GM19238 (cell line): ENCODE measurements around the gene MARCHF3.
A peak's percentile ranks its signal among the peaks of the same experiment; 100 is the strongest.

ENCODE experiments used
- DNase-seq: peaks from one replicate; pipeline ENCODE4 v3.0.0; 2011; ENCODE audit warnings: low spot score; ENCODE audit not compliant: insufficient read length

The MARCHF3 gene

DNA sequence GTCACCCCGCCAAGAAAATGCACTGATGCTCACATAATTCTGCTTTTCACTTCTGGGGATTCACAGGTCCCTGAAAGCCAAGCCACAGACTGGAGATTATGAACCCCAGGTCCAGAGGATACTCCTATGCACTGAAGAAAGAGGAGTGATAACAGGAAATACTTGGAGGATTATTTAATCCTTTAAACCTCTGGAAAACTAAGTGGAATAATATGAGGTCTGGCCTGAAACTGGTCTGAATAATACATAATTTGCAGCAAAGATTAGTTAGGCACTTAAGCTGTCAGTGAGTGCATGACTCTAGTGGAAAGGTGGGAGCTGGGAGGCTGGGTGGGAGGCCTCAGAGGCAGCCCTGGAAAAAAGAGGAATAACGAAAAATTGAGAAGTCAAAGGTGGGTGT, 45.7 kb downstream of the MARCHF3 start:
- no peak for DNase-seq

DNA sequence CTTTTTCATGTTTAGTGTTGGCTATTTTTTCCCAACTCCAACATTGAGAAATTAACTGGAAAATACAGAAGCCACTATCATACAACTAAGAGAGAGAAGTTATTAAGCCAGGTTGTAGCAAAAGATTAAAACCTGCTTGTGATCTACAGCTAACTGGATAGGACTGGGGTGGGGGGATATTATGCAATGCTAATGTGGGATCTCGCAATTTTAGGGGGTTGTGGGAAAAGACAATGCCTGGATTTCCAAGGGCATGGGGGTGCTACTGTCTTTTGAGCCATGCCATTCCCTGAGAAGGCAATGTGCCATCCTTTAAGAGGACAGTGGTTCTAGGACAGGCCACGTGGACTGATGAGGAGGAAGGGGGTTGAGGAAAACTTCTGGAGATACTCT, 46.5 kb downstream of the MARCHF3 start:
- DNase-seq = no peak

DNA sequence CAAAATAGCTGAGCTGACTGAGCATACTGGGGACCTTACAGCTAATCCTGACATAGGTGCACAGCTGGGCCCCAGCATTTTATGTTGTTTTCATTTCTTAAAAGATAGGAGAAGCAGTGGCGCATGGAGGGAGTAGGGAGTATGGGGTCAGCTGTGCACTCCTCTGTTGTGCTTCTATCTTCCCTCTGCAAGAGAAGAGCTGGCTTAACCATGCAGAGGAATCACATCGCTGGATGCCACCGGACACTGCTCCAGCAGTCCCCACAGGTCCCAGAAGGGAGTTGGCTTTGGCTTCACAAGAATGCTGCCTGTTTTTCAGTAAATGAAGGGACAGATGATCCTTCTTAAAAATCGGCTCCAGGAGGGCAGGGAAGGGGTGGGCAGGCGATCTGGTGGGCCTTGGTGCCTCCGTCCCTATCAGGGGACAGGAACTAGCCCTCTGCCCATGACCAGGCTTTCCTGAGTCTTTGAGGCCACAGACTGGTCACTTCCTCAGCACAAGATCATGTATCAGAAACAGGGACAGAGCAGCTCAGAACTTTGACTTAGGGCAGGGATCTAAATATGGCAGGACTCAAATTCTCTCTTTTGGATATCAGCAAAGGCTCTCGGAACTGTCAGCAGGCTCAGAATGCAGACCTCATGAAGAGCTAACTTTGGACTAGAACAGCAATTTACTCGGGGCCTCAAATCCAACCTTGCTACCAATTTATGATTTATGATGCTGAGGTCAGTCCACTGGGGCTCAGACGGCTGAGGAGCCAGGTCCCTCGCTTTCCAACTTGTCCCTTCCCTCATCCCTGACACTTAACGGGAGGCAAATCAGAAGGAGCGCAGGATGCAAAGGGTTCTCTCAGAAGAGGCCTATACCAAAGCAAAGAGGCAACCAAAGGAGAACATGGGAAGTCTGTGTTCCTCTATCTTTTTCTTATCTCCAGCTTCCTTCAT, 47.2 kb downstream of the MARCHF3 start:
- no peak for DNase-seq

DNA sequence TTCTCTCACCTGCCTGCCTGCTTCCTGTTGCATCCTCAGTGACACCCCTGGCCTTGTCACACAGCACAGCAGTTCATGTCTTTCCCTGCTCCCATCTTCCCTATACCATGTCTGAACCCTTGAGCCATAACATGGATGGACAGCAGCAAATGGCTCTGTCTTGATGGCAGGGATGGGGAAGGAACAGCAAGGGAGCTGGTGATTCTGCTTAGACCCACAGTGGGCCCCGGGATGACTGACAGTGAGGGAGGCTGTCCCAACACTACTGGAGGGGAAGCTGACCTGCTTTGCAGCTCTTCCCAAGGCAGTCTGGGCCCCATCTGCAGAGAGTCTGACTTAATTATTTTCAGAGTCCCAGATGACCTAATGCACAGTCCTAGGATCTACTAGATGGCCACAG, 48.2 kb downstream of the MARCHF3 start:
- DNase-seq = no peak

GRCh38 chr5:126981701-126982100, 48.7 kb downstream of the MARCHF3 start:
- no peak for DNase-seq

DNA sequence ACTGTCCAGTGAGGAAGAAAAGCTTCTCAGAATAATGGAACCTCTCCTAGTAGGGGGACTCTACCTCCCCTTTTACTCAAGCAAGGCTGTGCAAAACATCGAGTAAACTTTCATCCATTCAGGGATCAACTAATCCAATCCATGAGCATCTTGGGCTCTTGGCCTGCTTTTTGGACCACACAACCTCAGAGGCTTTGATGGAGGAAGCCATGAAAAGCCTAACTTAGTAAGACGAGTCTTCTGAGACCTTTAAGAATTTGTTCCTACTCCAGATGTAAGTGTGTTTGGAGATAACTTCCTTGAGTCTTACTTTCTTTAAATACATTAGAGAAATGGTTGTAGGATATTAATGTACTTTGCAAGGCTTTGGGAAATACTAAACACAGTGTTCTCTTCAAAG, 49.1 kb downstream of the MARCHF3 start:
- DNase-seq = no peak

- DNase-seq = no peak
Observed at GRCh38 chr5:126978258-126978657, 52.1 kb downstream of the MARCHF3 start.

GRCh38 chr5:126976520-126977172, 53.7 kb downstream of the MARCHF3 start:
- no peak for DNase-seq

DNA sequence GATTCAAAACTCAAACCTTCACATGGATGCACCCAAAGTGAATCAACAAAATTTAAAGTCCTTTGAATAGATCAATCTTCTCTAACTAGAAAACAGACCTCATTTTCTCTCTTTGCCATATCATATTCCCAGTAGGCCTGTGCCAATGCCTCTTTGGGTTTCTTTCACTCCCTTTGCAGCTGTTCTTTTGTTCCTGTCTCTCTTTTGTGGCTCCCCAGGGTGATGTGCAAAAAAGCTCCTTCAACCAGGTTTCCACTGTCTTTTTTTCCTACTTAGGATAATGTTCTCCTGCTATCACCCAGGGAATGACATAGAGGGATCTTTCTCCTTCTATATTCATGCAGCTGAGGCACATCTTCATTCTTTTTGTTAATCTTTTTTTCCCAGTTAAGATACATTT, 54.6 kb downstream of the MARCHF3 start:
- DNase-seq = no peak

- no peak for DNase-seq
Observed at GRCh38 chr5:126973193-126973592, 57.2 kb downstream of the MARCHF3 start.

GRCh38 chr5:126972062-126972895, 58.1 kb downstream of the MARCHF3 start:
- peak; percentile 32 for DNase-seq

GRCh38 chr5:126971455-126972031, 58.8 kb downstream of the MARCHF3 start:
- no peak for DNase-seq

- DNase-seq = no peak
Observed at GRCh38 chr5:126970517-126971017, 59.8 kb downstream of the MARCHF3 start.

- DNase-seq = no peak
Observed at GRCh38 chr5:126969548-126969947, 60.8 kb downstream of the MARCHF3 start.

DNA sequence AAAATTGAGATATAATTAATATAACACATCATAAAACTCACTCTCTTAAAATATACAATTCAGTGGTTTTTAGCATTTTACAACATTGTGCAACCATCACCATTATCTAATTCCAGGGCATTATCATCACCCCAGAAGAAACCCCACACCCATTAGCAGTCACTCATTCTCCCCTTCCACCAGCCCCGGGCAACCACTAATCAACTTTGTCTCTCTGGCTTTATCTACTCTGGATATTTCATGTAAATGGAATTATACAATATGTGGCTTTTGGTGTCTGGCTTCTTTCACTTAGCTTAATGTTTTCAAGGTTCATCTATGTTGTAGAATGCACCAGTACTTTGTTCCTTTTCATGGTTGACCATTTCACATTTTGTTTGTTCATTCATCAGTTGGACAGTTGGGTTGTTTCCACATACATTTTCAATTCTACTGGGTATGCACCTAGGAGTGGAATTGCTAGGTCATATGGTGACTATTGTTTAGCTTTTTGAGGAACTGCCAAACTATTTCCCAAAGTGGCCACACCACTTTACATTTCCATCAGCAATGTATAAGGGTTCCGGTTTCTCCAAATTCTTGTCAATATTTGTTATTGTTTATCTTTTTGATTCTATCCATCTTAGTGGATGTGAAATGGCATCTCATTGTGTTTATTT, 62.4 kb downstream of the MARCHF3 start:
- no peak for DNase-seq

DNA sequence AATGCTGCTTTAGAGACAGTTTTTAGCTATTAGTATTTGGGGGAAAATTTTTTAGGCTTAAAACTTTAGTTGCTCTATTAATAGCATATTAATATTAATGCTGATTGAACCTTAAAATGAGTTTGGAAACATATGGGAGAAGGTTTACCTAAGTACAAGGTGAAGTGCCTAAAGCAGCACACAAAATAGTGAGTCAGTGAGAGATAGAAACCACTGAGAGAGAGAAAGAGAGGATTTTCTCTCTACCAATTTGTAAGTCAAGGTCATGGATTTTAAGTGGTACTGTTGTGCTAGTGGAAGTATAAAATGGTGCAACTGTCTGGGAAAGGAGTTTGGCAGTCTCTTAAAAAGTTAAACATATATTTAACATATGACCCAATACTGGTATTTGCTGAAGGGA, 64.9 kb downstream of the MARCHF3 start:
- DNase-seq = no peak

- no peak for DNase-seq
Observed at GRCh38 chr5:126965061-126965475, 65.3 kb downstream of the MARCHF3 start.

GRCh38 chr5:126963822-126964375, 66.5 kb downstream of the MARCHF3 start:
- DNase-seq = no peak

GRCh38 chr5:126961702-126962101, 68.7 kb downstream of the MARCHF3 start:
- no peak for DNase-seq

- no peak for DNase-seq
Observed at GRCh38 chr5:126961128-126961527, 69.2 kb downstream of the MARCHF3 start.
